LNCaP clone FGC (cell line): ENCODE data around the gene CBX8.
"Not testable (repeated sequence)": the region's sequence is repeated elsewhere in the genome, so short reads cannot be mapped to it uniquely, and the experiment has no call there.

ENCODE experiments used
- DNase-seq: peaks from one replicate; pipeline ENCODE4 v3.0.0-alpha.2; 2011; ENCODE audit warnings: low read depth
- H3K4me3 ChIP-seq: 2 replicates; pipeline ENCODE4 v1.5.1; 2011; ENCODE audit warnings: mild to moderate bottlenecking, low read depth, low read length, control low read depth
- TF ChIP-seq, protein P1 (sequence below): IDR thresholded peaks from 2 replicates; pipeline ENCODE4 v1.5.1; 2012; ENCODE audit warnings: mild to moderate bottlenecking; ENCODE audit not compliant: control insufficient read depth, insufficient read depth; ENCODE audit errors: extremely low read depth

The CBX8 gene

DNA sequence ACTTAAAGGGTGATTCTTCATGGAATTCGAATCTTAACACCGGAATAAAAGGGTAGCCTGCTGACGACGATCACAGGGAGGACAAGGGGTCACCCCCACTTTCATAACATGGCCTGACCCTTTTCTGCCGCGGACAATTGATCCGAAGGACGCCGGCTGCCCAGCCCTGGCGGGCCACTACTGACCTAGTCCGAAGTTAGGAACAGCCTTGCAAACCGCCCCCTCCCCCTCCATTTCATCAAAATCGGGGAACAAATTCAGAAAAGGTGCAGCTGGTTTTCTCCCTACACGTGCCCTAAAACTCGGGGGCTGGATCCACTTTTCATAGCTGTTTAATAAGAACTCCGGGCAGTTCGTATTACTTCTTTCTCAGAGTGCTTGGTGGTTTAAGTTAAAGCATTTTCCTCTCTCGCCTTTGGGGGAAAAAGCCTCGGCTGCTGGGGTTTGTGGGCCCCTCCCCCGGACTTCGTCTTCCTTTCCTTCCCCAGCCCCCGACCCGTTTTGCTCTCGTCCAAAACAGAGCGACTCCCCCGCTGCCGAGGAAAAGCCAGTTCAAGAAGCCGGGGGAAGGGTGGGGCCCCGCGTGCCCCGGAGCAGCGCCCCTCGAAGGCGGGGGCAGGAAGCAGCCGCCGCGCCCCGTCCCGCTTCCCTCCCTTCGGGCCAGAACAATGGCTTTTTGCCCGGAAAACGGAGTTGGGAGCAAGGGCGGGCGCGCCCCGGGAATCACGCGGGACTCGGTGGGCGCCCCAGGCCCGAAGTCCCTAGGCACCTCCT is 19.6 kb downstream of the CBX8 start:
- TF ChIP-seq, protein P1, sequence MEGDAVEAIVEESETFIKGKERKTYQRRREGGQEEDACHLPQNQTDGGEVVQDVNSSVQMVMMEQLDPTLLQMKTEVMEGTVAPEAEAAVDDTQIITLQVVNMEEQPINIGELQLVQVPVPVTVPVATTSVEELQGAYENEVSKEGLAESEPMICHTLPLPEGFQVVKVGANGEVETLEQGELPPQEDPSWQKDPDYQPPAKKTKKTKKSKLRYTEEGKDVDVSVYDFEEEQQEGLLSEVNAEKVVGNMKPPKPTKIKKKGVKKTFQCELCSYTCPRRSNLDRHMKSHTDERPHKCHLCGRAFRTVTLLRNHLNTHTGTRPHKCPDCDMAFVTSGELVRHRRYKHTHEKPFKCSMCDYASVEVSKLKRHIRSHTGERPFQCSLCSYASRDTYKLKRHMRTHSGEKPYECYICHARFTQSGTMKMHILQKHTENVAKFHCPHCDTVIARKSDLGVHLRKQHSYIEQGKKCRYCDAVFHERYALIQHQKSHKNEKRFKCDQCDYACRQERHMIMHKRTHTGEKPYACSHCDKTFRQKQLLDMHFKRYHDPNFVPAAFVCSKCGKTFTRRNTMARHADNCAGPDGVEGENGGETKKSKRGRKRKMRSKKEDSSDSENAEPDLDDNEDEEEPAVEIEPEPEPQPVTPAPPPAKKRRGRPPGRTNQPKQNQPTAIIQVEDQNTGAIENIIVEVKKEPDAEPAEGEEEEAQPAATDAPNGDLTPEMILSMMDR: peak; percentile 42
- peak overlapping the region; percentile 53 for H3K4me3 ChIP-seq
- no peak for DNase-seq

DNA sequence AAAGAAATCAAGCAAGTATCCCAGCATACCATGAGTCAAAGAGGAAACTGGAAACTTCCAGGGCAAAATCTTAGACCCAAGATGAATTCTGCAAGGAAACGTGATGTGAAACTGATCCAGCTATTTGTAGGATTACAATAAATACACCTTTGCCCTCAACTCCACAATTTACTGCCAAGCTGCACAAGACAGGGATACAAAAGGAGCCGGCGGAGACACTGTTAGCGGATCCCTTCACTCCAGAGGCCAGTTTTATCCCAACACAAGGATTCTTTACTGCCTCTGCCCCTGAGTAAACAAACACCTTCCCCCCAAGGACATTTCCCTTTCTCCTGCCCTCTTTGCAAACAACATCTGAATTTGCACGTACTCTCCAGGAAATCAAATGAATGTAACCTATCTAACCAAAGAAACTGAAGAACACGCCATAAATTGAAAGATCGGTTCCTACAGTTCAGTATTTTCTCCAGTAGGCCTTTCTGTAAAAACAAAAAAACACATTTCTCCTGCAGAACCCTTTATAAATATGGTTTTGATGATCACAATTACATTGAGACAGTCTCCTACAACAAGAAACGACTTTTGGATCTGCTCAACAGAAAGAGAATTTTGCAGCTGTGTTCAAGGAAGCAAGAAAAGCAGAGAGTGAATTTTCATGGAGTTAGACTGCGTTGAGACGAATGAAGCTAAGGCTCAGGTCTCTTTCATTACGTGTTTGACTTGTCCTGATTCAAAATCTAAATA is 20.3 kb downstream of the CBX8 start:
- TF ChIP-seq, protein P1: no peak
- DNase-seq: no peak
- H3K4me3 ChIP-seq: no peak overlapping the region

DNA sequence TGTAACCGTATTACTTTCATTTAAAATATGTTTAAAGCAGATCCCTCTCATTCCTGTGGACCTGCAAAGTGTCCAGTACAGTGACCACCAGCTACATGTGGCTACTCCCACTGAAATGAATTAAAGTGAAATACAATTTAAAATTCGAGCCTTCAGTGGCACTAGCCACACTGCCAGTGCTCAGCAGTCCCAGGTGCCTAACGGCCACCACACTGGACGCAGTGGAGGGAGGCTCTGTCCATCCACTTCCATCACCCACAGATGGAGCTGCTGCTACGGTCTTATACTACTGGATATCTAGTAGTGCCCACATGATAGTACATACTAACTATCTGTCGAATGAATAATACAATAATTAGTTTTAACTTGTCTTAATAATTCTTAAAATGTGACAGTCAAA is 21.2 kb downstream of the CBX8 start:
- no peak for DNase-seq
- TF ChIP-seq, protein P1: no peak

DNA sequence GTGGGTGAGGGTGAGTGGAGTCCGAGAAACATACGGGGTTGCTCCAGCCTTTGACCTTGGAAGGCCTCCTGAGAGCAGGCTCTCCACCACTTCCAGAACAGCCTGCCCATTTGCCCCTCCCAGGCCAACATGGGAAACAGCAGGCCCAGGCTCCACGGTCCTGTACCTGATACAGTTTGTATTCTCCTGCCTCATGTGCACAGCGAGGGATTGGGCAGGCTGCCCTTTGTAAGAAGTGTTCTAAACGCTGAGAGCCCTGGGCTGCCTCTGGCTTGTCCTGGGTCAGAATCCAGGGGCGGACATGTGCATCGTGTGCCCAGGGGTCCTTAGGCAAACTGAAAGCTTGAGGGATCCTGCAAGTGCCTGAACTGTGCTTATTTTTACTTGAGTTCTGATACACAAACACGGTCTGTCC is 22.3 kb downstream of the CBX8 start:
- DNase-seq: no peak
- H3K4me3 ChIP-seq: no peak overlapping the region
- TF ChIP-seq, protein P1: no peak

More for the DNA sequence above, 21.2 kb downstream of the CBX8 start:
- no peak overlapping the region for H3K4me3 ChIP-seq

DNA sequence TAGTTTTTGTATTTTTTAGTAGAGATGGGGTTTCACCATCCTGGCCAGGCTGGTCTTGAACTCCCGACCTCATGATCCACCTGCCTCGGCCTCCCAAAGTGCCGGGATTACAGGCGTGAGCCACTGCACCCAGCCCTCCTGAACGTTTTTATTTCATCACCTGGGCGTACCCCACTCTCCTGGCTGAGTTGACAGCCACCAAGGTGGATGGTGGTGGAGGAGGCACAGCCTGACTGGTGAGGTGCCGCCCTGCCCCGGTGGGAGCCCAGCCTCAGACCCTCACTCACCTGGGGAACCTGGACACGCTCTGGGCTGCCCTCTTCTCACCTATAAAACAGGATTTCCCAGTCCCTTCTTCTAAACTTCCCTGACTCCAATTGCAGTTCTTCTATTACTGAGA is 24.2 kb downstream of the CBX8 start:
- DNase-seq: not testable (repeated sequence)

DNA sequence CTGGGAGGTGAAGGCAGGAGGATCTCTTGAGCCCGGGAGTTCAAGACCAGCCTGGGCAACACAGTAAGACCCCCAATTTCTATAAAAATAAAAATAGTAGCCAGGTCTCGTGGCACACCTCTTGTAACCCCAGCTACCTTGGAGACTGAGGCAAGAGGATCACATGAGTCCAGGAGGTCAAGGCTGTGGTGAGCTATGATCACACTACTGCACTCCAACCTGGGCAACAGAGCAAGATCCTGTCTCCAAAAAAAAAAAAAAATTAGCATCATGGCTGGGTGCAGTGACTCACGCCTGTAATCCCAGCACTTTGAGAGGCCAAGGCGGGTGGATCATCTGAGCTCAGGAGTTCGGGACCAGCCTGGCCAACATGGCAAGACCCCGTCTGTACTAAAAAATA is 25.6 kb downstream of the CBX8 start:
- no peak overlapping the region for H3K4me3 ChIP-seq
- DNase-seq: no peak
- TF ChIP-seq, protein P1: no peak

More for the DNA sequence above, 24.2 kb downstream of the CBX8 start:
- H3K4me3 ChIP-seq: not testable (repeated sequence)
